ENCODE data around the gene S100A2.

S100A2 gene

GRCh38 chr1:153565529-153566374 is at the start of gene S100A2:
S100A2 (minus strand) TSS chr1:153565844; CDS start chr1:153563877, 1,967 bp downstream.
- peak within 1 kb of the TSS; percentile 77 for H3K9ac ChIP-seq (ENCODE audit: low read depth, low read length, poor library complexity, severe bottlenecking)

GRCh38 chr1:153615406-153615805 is 49.8 kb upstream of the S100A2 start:
- Histone ChIP-seq H4K20me1 (ENCODE audit: insufficient read depth, low read length, poor library complexity, severe bottlenecking) (no peaks in the 10 kb centered on the region), H2AFZ (ENCODE audit: low read length) (no peak overlapping the region), H3K9me3 (ENCODE audit: insufficient read depth, low read depth, low read length) (no peaks in the 10 kb centered on the region), H3K9ac (ENCODE audit: low read depth, low read length, poor library complexity, severe bottlenecking) (no peak overlapping the region), H3F3A (ENCODE audit: low read depth) (no peaks in the 10 kb centered on the region), H3K36me3 (ENCODE audit: insufficient read depth, low read length) (no peaks in the 10 kb centered on the region), H3K4me3 (ENCODE audit: low read length, poor library complexity, severe bottlenecking) (no peak overlapping the region), H3K9me2 (replicated peaks; ENCODE audit: low read depth, low read length) (no peaks in the 10 kb centered on the region), H3K4me1 (ENCODE audit: insufficient read depth, low read length, poor library complexity, severe bottlenecking) (peaks cover 4% of the 10 kb centered on the region), H3K4me2 (ENCODE audit: low read depth, low read length, poor library complexity, severe bottlenecking) (no peak overlapping the region), H3K27me3 (ENCODE audit: insufficient read depth, low read length, poor library complexity, severe bottlenecking) (no peaks in the 10 kb centered on the region), H3K79me2 (ENCODE audit: insufficient read depth, low read length) (no peaks in the 10 kb centered on the region)
- TF ChIP-seq EZH2phosphoT487 (IDR thresholded peaks at IDR 0.05; ENCODE audit: borderline replicate concordance) (no peak), CTCF (conservative IDR thresholded peaks at IDR 0.05; ENCODE audit: low read length) (no peak)

More at GRCh38 chr1:153565529-153566374, at the start of gene S100A2:
- peak within 1 kb of the TSS; percentile 26 for H3K4me3 ChIP-seq (ENCODE audit: low read length, poor library complexity, severe bottlenecking)
- no peaks in the 10 kb centered on the region for H3K27me3 ChIP-seq (ENCODE audit: insufficient read depth, low read length, poor library complexity, severe bottlenecking)
- no peaks in the 10 kb centered on the region for H3K9me2 ChIP-seq (replicated peaks; ENCODE audit: low read depth, low read length)
- H4K20me1 ChIP-seq (ENCODE audit: insufficient read depth, low read length, poor library complexity, severe bottlenecking) = no peaks in the 10 kb centered on the region
- peak within 1 kb of the TSS; percentile 67 for H2AFZ ChIP-seq (ENCODE audit: low read length)
- H3K4me2 ChIP-seq (ENCODE audit: low read depth, low read length, poor library complexity, severe bottlenecking) = peak within 1 kb of the TSS; percentile 51
- H3K4me1 ChIP-seq (ENCODE audit: insufficient read depth, low read length, poor library complexity, severe bottlenecking) = peaks cover 32% of the 10 kb centered on the region
- H3K9me3 ChIP-seq (ENCODE audit: insufficient read depth, low read depth, low read length) = no peaks in the 10 kb centered on the region
- H3F3A ChIP-seq (ENCODE audit: low read depth) = no peaks in the 10 kb centered on the region
- no peaks in the 10 kb centered on the region for H3K36me3 ChIP-seq (ENCODE audit: insufficient read depth, low read length)
- no peaks in the 10 kb centered on the region for H3K79me2 ChIP-seq (ENCODE audit: insufficient read depth, low read length)
- no peak for TF ChIP-seq EZH2phosphoT487 (IDR thresholded peaks at IDR 0.05; ENCODE audit: borderline replicate concordance)
- no peak for TF ChIP-seq CTCF (conservative IDR thresholded peaks at IDR 0.05; ENCODE audit: low read length)

GRCh38 chr1:153614906-153615305 is 49.3 kb upstream of the S100A2 start:
- Histone ChIP-seq H4K20me1 (ENCODE audit: insufficient read depth, low read length, poor library complexity, severe bottlenecking) (no peaks in the 10 kb centered on the region), H3K9ac (ENCODE audit: low read depth, low read length, poor library complexity, severe bottlenecking) (no peak overlapping the region), H3K27me3 (ENCODE audit: insufficient read depth, low read length, poor library complexity, severe bottlenecking) (no peaks in the 10 kb centered on the region), H3K4me1 (ENCODE audit: insufficient read depth, low read length, poor library complexity, severe bottlenecking) (peaks cover 4% of the 10 kb centered on the region), H3K79me2 (ENCODE audit: insufficient read depth, low read length) (no peaks in the 10 kb centered on the region), H3K4me2 (ENCODE audit: low read depth, low read length, poor library complexity, severe bottlenecking) (no peak overlapping the region), H3F3A (ENCODE audit: low read depth) (no peaks in the 10 kb centered on the region), H3K9me3 (ENCODE audit: insufficient read depth, low read depth, low read length) (no peaks in the 10 kb centered on the region), H3K9me2 (replicated peaks; ENCODE audit: low read depth, low read length) (no peaks in the 10 kb centered on the region), H2AFZ (ENCODE audit: low read length) (no peak overlapping the region), H3K36me3 (ENCODE audit: insufficient read depth, low read length) (no peaks in the 10 kb centered on the region), H3K4me3 (ENCODE audit: low read length, poor library complexity, severe bottlenecking) (no peak overlapping the region)
- no peak for TF ChIP-seq EZH2phosphoT487 (IDR thresholded peaks at IDR 0.05; ENCODE audit: borderline replicate concordance)
- no peak for TF ChIP-seq CTCF (conservative IDR thresholded peaks at IDR 0.05; ENCODE audit: low read length)
